Measurements from ENCODE around the gene ZEB1.

GRCh38 chr10:31273789-31274188 lies 45.2 kb upstream of the ZEB1 start:
- TF ChIP-seq CTCF (IDR thresholded peaks at IDR 0.05) (no peak), EZH2 (IDR thresholded peaks at IDR 0.05) (no peak)

Data from neural progenitor cell (in vitro differentiated cells).